ENCODE data around the gene CYB5R3.

- TF ChIP-seq EP300 (IDR thresholded peaks at IDR 0.05) = no peak
- no peak for TF ChIP-seq CTCF (IDR thresholded peaks at IDR 0.05)
- no peak for TF ChIP-seq POLR2A (IDR thresholded peaks at IDR 0.05)
- no peak for TF ChIP-seq POLR2AphosphoS5 (IDR thresholded peaks at IDR 0.05)
Observed at GRCh38 chr22:42627981-42628380, 21.2 kb downstream of the CYB5R3 start.

All from suprapubic skin (tissue), 4 donors.